Neural crest cell (in vitro differentiated cells): ENCODE results near the gene NRDE2. TPM values are rescaled to one million over a fixed set of nuclear protein-coding genes. Genes with fewer than 3 reads are reported as not detected.

ENCODE experiments used
- DNase-seq: peaks from one replicate; pipeline ENCODE4 v3.0.0; 2021; ENCODE audit warnings: low read depth, mixed read lengths, low spot score
- H3K27ac Mint-ChIP-seq: one replicate; pipeline ENCODE4 v1.8.0; 2021; ENCODE audit warnings: mild to moderate bottlenecking, mixed read lengths; ENCODE audit not compliant: unreplicated experiment
- H3K27me3 Mint-ChIP-seq: 2 replicates; pipeline ENCODE4 v1.8.0; 2021; ENCODE audit warnings: low read depth, mild to moderate bottlenecking, mixed read lengths
- H3K36me3 Mint-ChIP-seq: 2 replicates; pipeline ENCODE4 v1.8.0; 2021; ENCODE audit warnings: low read depth, mild to moderate bottlenecking, mixed read lengths
- H3K4me1 Mint-ChIP-seq: 2 replicates; pipeline ENCODE4 v1.8.0; 2021; ENCODE audit warnings: mixed read lengths
- H3K4me3 Mint-ChIP-seq: one replicate; pipeline ENCODE4 v1.8.0; 2021; ENCODE audit warnings: mild to moderate bottlenecking, mixed read lengths
- H3K9me3 Mint-ChIP-seq: 2 replicates; pipeline ENCODE4 v1.8.0; 2021; ENCODE audit warnings: mixed read lengths
- CTCF ChIP-seq: fragments of 200-600 bp; sonication (generic); conservative IDR thresholded peaks from 2 replicates; pipeline ENCODE4 v1.5.0; 2021; ENCODE audit warnings: antibody characterized with exemption, mild to moderate bottlenecking
- total RNA-seq: library from RNA; stranded (reverse); gene quantifications from 2 replicates; pipeline ENCODE4 v1.2.1, GENCODE V29; 2021

The NRDE2 gene
- total RNA-seq, 1 donor from 2014 or later: 24.5 TPM

- DNase-seq: no peak
- no peaks in the 10 kb centered on the region for H3K27me3 Mint-ChIP-seq
- no peaks in the 10 kb centered on the region for H3K4me1 Mint-ChIP-seq
- peaks cover 7% of the 10 kb centered on the region for H3K36me3 Mint-ChIP-seq
- no peaks in the 10 kb centered on the region for H3K9me3 Mint-ChIP-seq
- no peak overlapping the region for H3K27ac Mint-ChIP-seq
- H3K4me3 Mint-ChIP-seq: no peak overlapping the region
- TF ChIP-seq CTCF: no peak
Measured at GRCh38 chr14:90274808-90275457, 56.8 kb downstream of the NRDE2 start.

GRCh38 chr14:90274019-90274418, 57.7 kb downstream of the NRDE2 start:
- Mint-ChIP-seq H3K36me3 (peaks cover 9% of the 10 kb centered on the region), H3K27ac (no peak overlapping the region)

GRCh38 chr14:90273532-90273931, 58.2 kb downstream of the NRDE2 start:
- no peaks in the 10 kb centered on the region for H3K9me3 Mint-ChIP-seq

More at GRCh38 chr14:90274019-90274418, 57.7 kb downstream of the NRDE2 start:
- Mint-ChIP-seq H3K4me1 (no peaks in the 10 kb centered on the region), H3K9me3 (no peaks in the 10 kb centered on the region), H3K4me3 (no peak overlapping the region), H3K27me3 (no peaks in the 10 kb centered on the region)
- DNase-seq: no peak
- no peak for TF ChIP-seq CTCF

GRCh38 chr14:90272523-90272922, 59.2 kb downstream of the NRDE2 start:
- no peak for DNase-seq
- Mint-ChIP-seq H3K4me3 (no peak overlapping the region), H3K9me3 (no peaks in the 10 kb centered on the region), H3K36me3 (peaks cover 11% of the 10 kb centered on the region), H3K4me1 (no peaks in the 10 kb centered on the region), H3K27ac (no peak overlapping the region), H3K27me3 (no peaks in the 10 kb centered on the region)
- TF ChIP-seq CTCF: no peak

More at GRCh38 chr14:90273532-90273931, 58.2 kb downstream of the NRDE2 start:
- Mint-ChIP-seq H3K27me3 (no peaks in the 10 kb centered on the region), H3K4me1 (no peaks in the 10 kb centered on the region), H3K36me3 (peaks cover 10% of the 10 kb centered on the region), H3K4me3 (no peak overlapping the region), H3K27ac (no peak overlapping the region)
- no peak for TF ChIP-seq CTCF
- DNase-seq: no peak

GRCh38 chr14:90268420-90268819, 63.3 kb downstream of the NRDE2 start:
- Mint-ChIP-seq H3K9me3 (no peaks in the 10 kb centered on the region), H3K27ac (no peak overlapping the region), H3K4me1 (no peaks in the 10 kb centered on the region), H3K27me3 (no peaks in the 10 kb centered on the region), H3K4me3 (no peak overlapping the region), H3K36me3 (peaks cover 18% of the 10 kb centered on the region)
- no peak for TF ChIP-seq CTCF
- DNase-seq: no peak
